H1 (cell line): Measurements from ENCODE around the gene NEBL.

Source experiments
- CTCF ChIP-seq, 3 experiments: IDR thresholded peaks; 1 replicate in 2 of 3; 2 replicates in 1 of 3; pipeline versions ENCODE4 v1.5.1 to v1.6.1; 2011; ENCODE audit warnings: low read length in 3 of 3, mild to moderate bottlenecking in 3 of 3, inconsistent platforms in 2 of 3, low read depth in 1 of 3, moderate library complexity in 1 of 3; ENCODE audit not compliant: insufficient read depth in 1 of 3; ENCODE audit errors: control extremely low read depth in 1 of 3
- POLR2A ChIP-seq, 2 experiments: IDR thresholded peaks; 1 replicate in 1 of 2; 2 replicates in 1 of 2; pipeline ENCODE4 v1.6.1; 2011; ENCODE audit warnings: low read depth in 2 of 2, low read length in 2 of 2, mild to moderate bottlenecking in 2 of 2; ENCODE audit errors: control extremely low read depth in 1 of 2

GRCh38 chr10:20877554-20877953 lies 19.6 kb downstream of the NEBL start:
- no peak for TF ChIP-seq POLR2A (IDR thresholded peaks at IDR 0.05; ENCODE audit: control extremely low read depth in 1 of 2, low read depth in 2 of 2, low read length in 2 of 2)
- TF ChIP-seq CTCF (IDR thresholded peaks at IDR 0.05; ENCODE audit: control extremely low read depth in 1 of 3, insufficient read depth in 1 of 3, low read depth in 1 of 3, low read length in 3 of 3): no peak
